Activated CD4-positive, alpha-beta memory T cell treated with anti-CD3 and anti-CD28 coated beads for 36 hours (primary cell): ENCODE measurements around the gene NOTCH1. TPM values are rescaled to one million over a fixed set of nuclear protein-coding genes. Genes with fewer than 3 reads are reported as not detected.

Experiments used
- CTCF ChIA-PET: fragments of 350-600 bp; sonication (Branson Sonifier 250); formaldehyde crosslinking; loops from one replicate; lab custom pipeline; 2021; ENCODE audit warnings: antibody characterized with exemption, inconsistent platforms; lab: Charles Lee
- POLR2A ChIA-PET: fragments of 350-600 bp; sonication (Branson Sonifier 250); formaldehyde crosslinking; loops from one replicate; lab custom pipeline; 2021; ENCODE audit warnings: antibody characterized with exemption; lab: Charles Lee
- DNase-seq: peaks from one replicate; pipeline ENCODE4 v3.0.0-alpha.2; 2020
- H3K27ac Mint-ChIP-seq: one replicate; pipeline ENCODE4 v1.8.0; 2021; ENCODE audit warnings: mixed read lengths
- H3K27me3 Mint-ChIP-seq: one replicate; pipeline ENCODE4 v1.8.0; 2021; ENCODE audit warnings: mixed read lengths
- H3K36me3 Mint-ChIP-seq: one replicate; pipeline ENCODE4 v1.8.0; 2021; ENCODE audit warnings: mixed read lengths
- H3K4me1 Mint-ChIP-seq: one replicate; pipeline ENCODE4 v1.8.0; 2021; ENCODE audit warnings: low read depth, mixed read lengths
- H3K4me3 Mint-ChIP-seq: one replicate; pipeline ENCODE4 v1.8.0; 2021; ENCODE audit warnings: mild to moderate bottlenecking, mixed read lengths
- H3K9me3 Mint-ChIP-seq: one replicate; pipeline ENCODE4 v1.8.0; 2021; ENCODE audit warnings: mixed read lengths
- intact Hi-C: fragments of 100-400 bp; cut with micrococcal nuclease; formaldehyde crosslinking; loops from one replicate; pipeline ENCODE4 v1.15.1; 2023
- total RNA-seq, 2 experiments: library from RNA; stranded (reverse); gene quantifications; one replicate each; pipeline ENCODE4 v1.2.3, GENCODE V29; 2021

NOTCH1 gene
- total RNA-seq, 2 experiments from 2014 or later = 67.0 to 68.3 TPM

GRCh38 chr9:136545692-136545964 lies 220 bp downstream of the NOTCH1 start:
- Mint-ChIP-seq H3K4me1 (peaks cover 45% of the 10 kb centered on the region), H3K4me3 (peak overlapping the region; percentile 96), H3K36me3 (peaks cover 20% of the 10 kb centered on the region), H3K9me3 (no peaks in the 10 kb centered on the region), H3K27ac (no peak overlapping the region), H3K27me3 (no peaks in the 10 kb centered on the region)
- intact Hi-C loops = loop anchor here (1.0 to 10.0 kb wide), 4 partner anchors 246 to 527 kb away; partner anchors contain the start of genes QSOX2, SAPCD2, TMEM141 and TMEM250
- ChIA-PET CTCF (interaction anchor here (1.0 kb wide), 1 partner anchor 57 kb away, joined by 4 read pairs; no protein-coding TSS in a partner anchor), POLR2A (interaction anchor here (0.6 to 1.2 kb wide), 2 partner anchors 12 to 102 kb away, joined by 3 to 10 read pairs; no protein-coding TSS in a partner anchor)
- no peak for DNase-seq

GRCh38 chr9:136544964-136545691 lies 720 bp downstream of the NOTCH1 start:
- ChIA-PET POLR2A (interaction anchor here (0.6 to 1.2 kb wide), 3 partner anchors 12 to 102 kb away, joined by 3 to 10 read pairs (median 10); no protein-coding TSS in a partner anchor), CTCF (interaction anchor here (1.0 kb wide), 2 partner anchors 57 to 61 kb away, joined by 3 to 4 read pairs; no protein-coding TSS in a partner anchor)
- Mint-ChIP-seq H3K27ac (peak overlapping the region; percentile 94), H3K4me3 (peak overlapping the region; percentile 96), H3K4me1 (peaks cover 47% of the 10 kb centered on the region), H3K27me3 (no peaks in the 10 kb centered on the region), H3K9me3 (no peaks in the 10 kb centered on the region), H3K36me3 (peaks cover 22% of the 10 kb centered on the region)
- intact Hi-C loops = loop anchor here (1.0 to 10.0 kb wide), 4 partner anchors 246 to 527 kb away; partner anchors contain the start of genes QSOX2, SAPCD2, TMEM141 and TMEM250
- peak; percentile 81 for DNase-seq

DNA sequence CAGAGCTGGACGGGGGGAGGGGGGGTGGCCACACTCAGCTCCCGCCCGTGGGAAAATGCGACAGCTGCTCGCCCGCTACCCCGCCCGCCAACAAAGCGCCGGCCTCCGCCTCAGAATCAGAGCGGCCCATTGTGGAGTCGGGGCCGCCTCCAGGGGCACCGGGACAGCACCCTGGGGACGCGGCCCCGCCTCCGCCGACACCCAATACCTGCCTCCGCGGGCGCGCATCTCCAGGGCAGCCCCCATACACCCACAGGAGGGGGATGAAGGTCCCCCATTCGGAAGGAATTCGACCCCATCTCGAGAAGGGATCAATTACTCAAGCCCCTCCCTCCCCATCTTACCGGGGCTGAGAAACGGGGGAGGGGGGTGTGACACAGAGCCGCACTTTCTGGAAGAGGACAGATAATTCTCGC lies 1.3 kb downstream of the NOTCH1 start:
- Mint-ChIP-seq H3K36me3 (peaks cover 22% of the 10 kb centered on the region), H3K4me3 (peak overlapping the region; percentile 96), H3K27ac (peak overlapping the region; percentile 94), H3K4me1 (peaks cover 53% of the 10 kb centered on the region), H3K9me3 (no peaks in the 10 kb centered on the region), H3K27me3 (no peaks in the 10 kb centered on the region)
- DNase-seq = peak; percentile 80
- CTCF ChIA-PET = interaction anchor here (1.0 kb wide), 1 partner anchor 60 kb away, joined by 3 read pairs; no protein-coding TSS in a partner anchor
- intact Hi-C loops = loop anchor here (10.0 kb wide), 2 partner anchors 300 to 430 kb away; partner anchors contain the start of genes QSOX2 and TMEM250
- POLR2A ChIA-PET = interaction anchor here (1.1 kb wide), 1 partner anchor 11 kb away, joined by 10 read pairs; no protein-coding TSS in a partner anchor

DNA sequence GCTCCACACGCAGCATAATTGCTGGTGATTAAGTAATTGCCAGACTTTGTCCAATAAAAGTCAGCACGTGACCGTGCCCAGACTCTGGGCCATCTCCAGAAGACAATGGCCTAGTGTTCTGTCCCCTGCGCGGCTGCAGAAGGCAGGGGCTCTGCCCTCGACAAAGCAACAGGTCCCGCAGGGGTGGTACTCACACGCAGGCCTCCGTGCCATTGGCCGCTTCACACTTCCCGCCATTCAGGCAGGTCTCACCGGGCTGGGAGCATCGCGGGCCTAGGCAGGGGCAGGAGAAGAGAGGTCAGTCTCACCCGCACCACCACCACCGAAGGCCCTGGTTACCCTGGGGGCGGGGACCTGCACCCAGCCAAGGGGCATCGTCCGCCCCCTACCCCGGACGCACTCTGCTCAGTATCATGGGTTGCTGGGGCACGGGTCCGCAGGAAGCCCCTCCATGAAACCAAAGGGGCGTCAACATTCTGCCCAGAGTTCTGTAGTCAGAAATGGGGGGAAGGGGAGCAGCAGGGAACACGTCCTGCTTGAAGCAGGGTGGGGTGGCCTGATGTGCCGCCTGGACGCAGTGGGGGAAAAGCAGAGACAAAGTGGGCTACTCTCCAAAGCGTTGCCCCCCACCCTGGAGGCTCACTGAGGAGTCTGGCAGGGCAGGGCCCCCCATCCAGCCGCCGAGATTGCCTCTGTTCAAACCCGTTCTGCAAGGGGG lies 1.9 kb downstream of the NOTCH1 start:
- CTCF ChIA-PET = interaction anchor here (0.9 to 1.0 kb wide), 2 partner anchors 58 to 59 kb away, joined by 3 read pairs; no protein-coding TSS in a partner anchor
- Mint-ChIP-seq H3K9me3 (no peaks in the 10 kb centered on the region), H3K36me3 (peaks cover 22% of the 10 kb centered on the region), H3K4me3 (peak overlapping the region; percentile 96), H3K27ac (peak overlapping the region; percentile 54), H3K27me3 (no peaks in the 10 kb centered on the region), H3K4me1 (peaks cover 59% of the 10 kb centered on the region)
- POLR2A ChIA-PET = interaction anchor here (1.1 kb wide), 1 partner anchor 11 kb away, joined by 10 read pairs; no protein-coding TSS in a partner anchor
- intact Hi-C loops = loop anchor here (10.0 kb wide), 2 partner anchors 299 to 429 kb away; partner anchors contain the start of genes QSOX2 and TMEM250
- DNase-seq = no peak

- CTCF ChIA-PET = interaction anchor here (0.9 kb wide), 1 partner anchor 58 kb away, joined by 3 read pairs; no protein-coding TSS in a partner anchor
- intact Hi-C loops = loop anchor here (10.0 kb wide), 2 partner anchors 298 to 428 kb away; partner anchors contain the start of genes QSOX2 and TMEM250
- Mint-ChIP-seq H3K4me3 (peak overlapping the region; percentile 96), H3K27me3 (no peaks in the 10 kb centered on the region), H3K9me3 (no peaks in the 10 kb centered on the region), H3K4me1 (peaks cover 66% of the 10 kb centered on the region), H3K36me3 (peaks cover 24% of the 10 kb centered on the region), H3K27ac (peak overlapping the region; percentile 48)
- DNase-seq = no peak
- POLR2A ChIA-PET = no interaction called here
Measured at GRCh38 chr9:136543280-136543679, 2.6 kb downstream of the NOTCH1 start.

DNA sequence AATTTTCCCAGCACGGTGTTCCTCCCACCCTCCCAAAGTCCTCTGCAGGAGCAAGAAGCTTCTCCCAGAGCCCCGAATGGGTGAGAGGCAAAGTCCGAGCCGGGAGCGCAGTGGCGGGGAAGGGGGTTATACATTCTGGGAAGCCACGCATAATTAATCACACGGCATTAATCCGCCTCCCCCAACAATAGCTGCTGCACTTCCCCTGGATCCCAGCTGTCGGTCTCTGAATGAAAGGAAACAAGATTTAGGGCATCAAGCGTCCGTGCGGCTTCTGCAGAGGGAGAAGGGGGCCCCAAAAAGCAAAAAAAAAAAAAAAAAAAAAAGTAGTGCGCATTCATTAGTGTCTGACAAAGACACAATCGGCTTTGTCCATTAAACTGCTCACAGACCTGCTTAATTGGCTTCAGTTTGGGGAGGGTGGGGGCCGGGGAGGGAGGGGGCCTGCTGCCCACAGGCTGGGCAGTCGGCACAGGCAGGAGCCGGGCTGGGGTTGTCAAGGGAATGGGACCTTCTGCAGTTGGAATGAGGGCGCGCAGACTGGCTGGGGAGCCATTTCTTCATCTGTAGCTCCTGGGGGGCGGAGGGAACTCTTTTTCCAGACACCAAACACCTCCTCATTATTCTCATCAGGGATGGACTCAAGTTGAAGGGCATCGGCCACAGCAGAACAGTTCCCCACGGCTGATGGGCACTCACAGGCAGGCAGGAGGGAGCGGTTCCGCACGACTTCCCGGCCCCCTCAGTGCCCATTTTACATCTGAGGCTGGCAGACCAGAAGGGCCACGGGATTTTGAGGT lies 3.4 kb downstream of the NOTCH1 start:
- H3K4me1 Mint-ChIP-seq = peaks cover 72% of the 10 kb centered on the region
- H3K9me3 Mint-ChIP-seq = no peaks in the 10 kb centered on the region
- ChIA-PET POLR2A (interaction anchor here (0.7 to 1.7 kb wide), 2 partner anchors 9 to 339 kb away, joined by 3 to 4 read pairs; no protein-coding TSS in a partner anchor), CTCF (no interaction called here)
- DNase-seq = no peak
- H3K36me3 Mint-ChIP-seq = peaks cover 24% of the 10 kb centered on the region
- intact Hi-C loops = loop anchor here (10.0 kb wide), 2 partner anchors 298 to 428 kb away; partner anchors contain the start of genes QSOX2 and TMEM250
- no peak overlapping the region for H3K4me3 Mint-ChIP-seq
- H3K27ac Mint-ChIP-seq = peak overlapping the region; percentile 13
- H3K27me3 Mint-ChIP-seq = no peaks in the 10 kb centered on the region

- CTCF ChIA-PET = no interaction called here
- H3K4me3 Mint-ChIP-seq = no peak overlapping the region
- intact Hi-C loops = loop anchor here (10.0 kb wide), 2 partner anchors 297 to 427 kb away; partner anchors contain the start of genes QSOX2 and TMEM250
Measured at GRCh38 chr9:136541709-136542108, 4.1 kb downstream of the NOTCH1 start.

DNA sequence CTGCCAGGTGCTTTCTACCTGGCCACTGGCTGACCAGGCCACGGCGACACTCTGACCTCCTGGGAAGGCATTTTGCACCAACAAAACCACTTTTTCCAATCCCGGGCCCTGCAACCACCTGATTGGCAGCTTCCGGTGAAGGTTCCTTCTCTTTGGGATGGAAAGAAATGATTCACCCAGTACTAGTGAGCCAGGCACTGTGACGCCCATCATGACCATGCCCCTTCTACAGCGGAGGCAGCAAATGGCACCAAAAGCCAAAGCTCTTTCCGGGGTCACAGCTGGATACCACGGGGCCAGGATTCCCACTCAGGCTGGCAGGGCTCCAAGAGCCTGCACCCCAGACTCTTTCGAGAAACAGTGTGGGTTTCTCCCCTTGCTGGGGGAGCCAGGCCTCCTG lies 4.7 kb downstream of the NOTCH1 start:
- H3K27me3 Mint-ChIP-seq = no peaks in the 10 kb centered on the region
- intact Hi-C loops = loop anchor here (10.0 kb wide), 2 partner anchors 296 to 426 kb away; partner anchors contain the start of genes QSOX2 and TMEM250
- ChIA-PET POLR2A (interaction anchor here (0.7 to 1.7 kb wide), 4 partner anchors 8 to 321 kb away, joined by 3 to 5 read pairs (median 4); no protein-coding TSS in a partner anchor), CTCF (interaction anchor here (2.8 kb wide), 1 partner anchor 56 kb away, joined by 24 read pairs; no protein-coding TSS in a partner anchor)
- H3K27ac Mint-ChIP-seq = peak overlapping the region; percentile 99
- H3K36me3 Mint-ChIP-seq = peaks cover 27% of the 10 kb centered on the region
- H3K4me1 Mint-ChIP-seq = peaks cover 73% of the 10 kb centered on the region
- H3K4me3 Mint-ChIP-seq = peak overlapping the region; percentile 7
- peak; percentile 44 for DNase-seq
- no peaks in the 10 kb centered on the region for H3K9me3 Mint-ChIP-seq

More at GRCh38 chr9:136541709-136542108, 4.1 kb downstream of the NOTCH1 start:
- Mint-ChIP-seq H3K4me1 (peaks cover 73% of the 10 kb centered on the region), H3K9me3 (no peaks in the 10 kb centered on the region), H3K27me3 (no peaks in the 10 kb centered on the region), H3K36me3 (peaks cover 27% of the 10 kb centered on the region), H3K27ac (no peak overlapping the region)
- no peak for DNase-seq
- POLR2A ChIA-PET = interaction anchor here (1.7 kb wide), 1 partner anchor 8 kb away, joined by 4 read pairs; no protein-coding TSS in a partner anchor

- H3K27ac Mint-ChIP-seq = peak overlapping the region; percentile 99
- POLR2A ChIA-PET = interaction anchor here (0.9 to 2.5 kb wide), 12 partner anchors 9 to 575 kb away, joined by 3 to 12 read pairs (median 5); partner anchors contain the start of genes DPP7, ENTR1 and PMPCA
- no peaks in the 10 kb centered on the region for H3K27me3 Mint-ChIP-seq
- DNase-seq = peak; percentile 99
- peaks cover 27% of the 10 kb centered on the region for H3K36me3 Mint-ChIP-seq
- no peaks in the 10 kb centered on the region for H3K9me3 Mint-ChIP-seq
- H3K4me1 Mint-ChIP-seq = peaks cover 73% of the 10 kb centered on the region
- CTCF ChIA-PET = interaction anchor here (0.9 to 2.8 kb wide), 8 partner anchors 52 to 530 kb away, joined by 3 to 24 read pairs (median 4); partner anchors contain the start of gene SAPCD2
- intact Hi-C loops = loop anchor here (1.0 to 10.0 kb wide), 7 partner anchors 56 to 632 kb away; partner anchors contain the start of genes CAMSAP1, QSOX2, SEC16A and TMEM141
- peak overlapping the region; percentile 78 for H3K4me3 Mint-ChIP-seq
Measured at GRCh38 chr9:136539427-136540421, 6.1 kb downstream of the NOTCH1 start.
